DND-41 (cell line): Measurements from ENCODE around the gene PMEPA1.

Experiments used
- ATAC-seq: fragments of 200-7000 bp; cut with Tn5 transposase; 3 replicates; pipeline ENCODE4 v1.9.1; 2021; ENCODE audit warnings: low read depth; ENCODE audit not compliant: insufficient read depth
- DNase-seq: peaks from one replicate; pipeline ENCODE4 v3.0.0-alpha.2; 2020
- H2AFZ ChIP-seq: 2 replicates; pipeline ENCODE4 v1.6.0; 2012; ENCODE audit warnings: low read depth, low read length
- H3K27ac ChIP-seq: 2 replicates; pipeline ENCODE4 v1.5.1; 2012; ENCODE audit warnings: low read length, inconsistent platforms
- H3K27me3 ChIP-seq: fragments of 200-600 bp; sonication (generic); 2 replicates; pipeline ENCODE4 v1.6.0; 2012; ENCODE audit warnings: low read length, mild to moderate bottlenecking, inconsistent platforms; ENCODE audit not compliant: insufficient read depth, poor library complexity
- H3K36me3 ChIP-seq: 2 replicates; pipeline ENCODE4 v1.5.1; 2012; ENCODE audit warnings: low read length, inconsistent platforms; ENCODE audit not compliant: insufficient read depth
- H3K4me1 ChIP-seq: 2 replicates; pipeline ENCODE4 v1.5.1; 2012; ENCODE audit warnings: mild to moderate bottlenecking, low read length; ENCODE audit not compliant: insufficient read depth
- H3K4me2 ChIP-seq: 2 replicates; pipeline ENCODE4 v1.6.0; 2012; ENCODE audit warnings: mild to moderate bottlenecking, moderate library complexity, low read length, inconsistent platforms; ENCODE audit not compliant: insufficient read depth
- H3K4me3 ChIP-seq, 2 experiments: fragments of 200-600 bp in 1 of 2; shearing (Covaris generic) in 1 of 2; 2 replicates each; pipeline ENCODE4 v1.5.1; 2012 to 2016; ENCODE audit warnings: inconsistent platforms in 2 of 2, low read length in 2 of 2, mild to moderate bottlenecking in 2 of 2, low read depth in 1 of 2, moderate library complexity in 1 of 2
- H3K79me2 ChIP-seq: 2 replicates; pipeline ENCODE4 v1.6.0; 2012; ENCODE audit warnings: low read length, inconsistent platforms; ENCODE audit not compliant: insufficient read depth
- H3K9ac ChIP-seq: 2 replicates; pipeline ENCODE4 v1.6.0; 2012; ENCODE audit warnings: low read depth, mild to moderate bottlenecking, inconsistent platforms, low read length, moderate library complexity
- H3K9me3 ChIP-seq: 2 replicates; pipeline ENCODE4 v1.5.1; 2012; ENCODE audit warnings: low read length, moderate library complexity, mild to moderate bottlenecking, inconsistent platforms; ENCODE audit not compliant: insufficient read depth, severe bottlenecking
- H4K20me1 ChIP-seq: 2 replicates; pipeline ENCODE4 v1.6.0; 2012; ENCODE audit warnings: low read length; ENCODE audit not compliant: insufficient read depth
- CTCF ChIP-seq: IDR thresholded peaks from 2 replicates; pipeline ENCODE4 v1.5.1; 2012; ENCODE audit warnings: borderline replicate concordance, low read length, moderate library complexity, mild to moderate bottlenecking; ENCODE audit not compliant: poor library complexity, severe bottlenecking; ENCODE audit errors: extremely low read depth
- EZH2 ChIP-seq: IDR thresholded peaks from 3 replicates; pipeline ENCODE4 v1.6.1; 2012; ENCODE audit warnings: borderline replicate concordance, low read depth, mild to moderate bottlenecking, moderate library complexity, low read length, inconsistent platforms; ENCODE audit not compliant: severe bottlenecking

Gene PMEPA1

GRCh38 chr20:57658833-57659516 is 50.8 kb downstream of the PMEPA1 start:
- DNase-seq: peak; percentile 9
- TF ChIP-seq EZH2: no peak
- no peak for TF ChIP-seq CTCF
- H3K79me2 ChIP-seq: no peaks in the 10 kb centered on the region
- H3K27me3 ChIP-seq: peaks cover 48% of the 10 kb centered on the region
- no peak overlapping the region for H3K27ac ChIP-seq
- H3K4me1 ChIP-seq: peaks cover 10% of the 10 kb centered on the region
- no peaks in the 10 kb centered on the region for H3K9me3 ChIP-seq
- peaks cover 45% of the 10 kb centered on the region for H4K20me1 ChIP-seq
- H3K4me2 ChIP-seq: no peak overlapping the region
- H3K36me3 ChIP-seq: no peaks in the 10 kb centered on the region
- H3K9ac ChIP-seq: no peak overlapping the region
- ATAC-seq: no peak
- H3K4me3 ChIP-seq: no peak overlapping the region
- no peak overlapping the region for H2AFZ ChIP-seq

- no peak for DNase-seq
- peaks cover 50% of the 10 kb centered on the region for H4K20me1 ChIP-seq
- no peaks in the 10 kb centered on the region for H3K9me3 ChIP-seq
- no peaks in the 10 kb centered on the region for H3K79me2 ChIP-seq
- ATAC-seq: no peak
- TF ChIP-seq CTCF: no peak
- no peak for TF ChIP-seq EZH2
- no peak overlapping the region for H3K4me3 ChIP-seq
- no peak overlapping the region for H3K4me2 ChIP-seq
- no peak overlapping the region for H3K27ac ChIP-seq
- H3K36me3 ChIP-seq: no peaks in the 10 kb centered on the region
- peaks cover 10% of the 10 kb centered on the region for H3K4me1 ChIP-seq
- H2AFZ ChIP-seq: no peak overlapping the region
- no peak overlapping the region for H3K9ac ChIP-seq
- H3K27me3 ChIP-seq: peaks cover 48% of the 10 kb centered on the region
Measured at GRCh38 chr20:57658447-57658832, 51.4 kb downstream of the PMEPA1 start.

- H3K4me3 ChIP-seq: no peak overlapping the region
- H2AFZ ChIP-seq: no peak overlapping the region; the same call in 1 of the 2 replicates
- no peak overlapping the region for H3K9ac ChIP-seq
- H3K27me3 ChIP-seq: peaks cover 48% of the 10 kb centered on the region
- peaks cover 10% of the 10 kb centered on the region for H3K4me1 ChIP-seq
- H3K36me3 ChIP-seq: no peaks in the 10 kb centered on the region
- TF ChIP-seq EZH2: no peak
- no peak for TF ChIP-seq CTCF
- ATAC-seq (peak; percentile 90), DNase-seq (peak; percentile 83)
- no peak overlapping the region for H3K4me2 ChIP-seq
- no peak overlapping the region for H3K27ac ChIP-seq
- no peaks in the 10 kb centered on the region for H3K79me2 ChIP-seq
- no peaks in the 10 kb centered on the region for H3K9me3 ChIP-seq
- peaks cover 52% of the 10 kb centered on the region for H4K20me1 ChIP-seq
Measured at GRCh38 chr20:57657535-57658446, 52.0 kb downstream of the PMEPA1 start.
